BE2C (cell line): ENCODE results near the gene GABPB2.

ENCODE experiments used
- DNase-seq: peaks from one replicate; pipeline ENCODE4 v3.0.0-alpha.2; 2020
- H3K27me3 ChIP-seq: fragments of 250-450 bp; sonication (Bioruptor Pico); 2 replicates; pipeline ENCODE4 v1.5.1; 2020; ENCODE audit warnings: mild to moderate bottlenecking
- H3K36me3 ChIP-seq: fragments of 250-450 bp; sonication (Bioruptor Pico); 2 replicates; pipeline ENCODE4 v1.5.1; 2020; ENCODE audit warnings: mild to moderate bottlenecking
- H3K4me1 ChIP-seq: fragments of 250-450 bp; sonication (Bioruptor Pico); 2 replicates; pipeline ENCODE4 v1.5.1; 2020
- H3K4me3 ChIP-seq: 2 replicates; pipeline ENCODE4 v1.5.1; 2011; ENCODE audit warnings: low read depth, low read length
- H3K9me3 ChIP-seq: fragments of 250-450 bp; sonication (Bioruptor Pico); 2 replicates; pipeline ENCODE4 v1.5.1; 2020
- CTCF ChIP-seq: IDR thresholded peaks from 2 replicates; pipeline ENCODE4 v1.5.1; 2012; ENCODE audit warnings: mild to moderate bottlenecking, low read depth, low read length

GABPB2 gene

GRCh38 chr1:151142411-151143056, 72.0 kb downstream of the GABPB2 start:
- H3K4me1 ChIP-seq, result peaks cover 5% of the 10 kb centered on the region
- no peak for TF ChIP-seq CTCF
- H3K4me3 ChIP-seq, result no peak overlapping the region
- H3K9me3 ChIP-seq, result no peaks in the 10 kb centered on the region
- H3K27me3 ChIP-seq, result no peaks in the 10 kb centered on the region
- H3K36me3 ChIP-seq, result no peaks in the 10 kb centered on the region
- no peak for DNase-seq

DNA sequence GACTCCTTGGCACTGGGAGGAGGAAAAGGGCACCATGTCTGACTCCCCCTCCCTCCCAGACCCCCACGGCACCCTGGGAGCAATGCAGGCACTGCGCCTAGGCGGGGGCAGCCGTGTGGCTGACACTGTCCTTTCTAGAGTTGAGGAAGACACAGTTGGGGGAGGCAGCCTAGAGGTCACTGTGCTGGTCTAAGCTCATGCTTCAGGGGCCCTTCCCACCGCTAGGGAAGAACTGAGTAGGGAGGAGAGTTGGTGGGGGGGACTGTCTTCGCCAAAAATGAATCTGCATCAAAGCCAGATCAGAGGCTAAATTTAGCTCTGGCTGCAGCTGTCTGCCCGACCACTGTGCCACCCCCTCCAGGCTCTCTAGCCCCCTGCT, 72.5 kb downstream of the GABPB2 start:
- no peak for DNase-seq
- no peak overlapping the region for H3K4me3 ChIP-seq
- TF ChIP-seq CTCF, result no peak
- H3K36me3 ChIP-seq, result no peaks in the 10 kb centered on the region
- H3K9me3 ChIP-seq, result no peaks in the 10 kb centered on the region
- peaks cover 5% of the 10 kb centered on the region for H3K4me1 ChIP-seq
- H3K27me3 ChIP-seq, result no peaks in the 10 kb centered on the region

DNA sequence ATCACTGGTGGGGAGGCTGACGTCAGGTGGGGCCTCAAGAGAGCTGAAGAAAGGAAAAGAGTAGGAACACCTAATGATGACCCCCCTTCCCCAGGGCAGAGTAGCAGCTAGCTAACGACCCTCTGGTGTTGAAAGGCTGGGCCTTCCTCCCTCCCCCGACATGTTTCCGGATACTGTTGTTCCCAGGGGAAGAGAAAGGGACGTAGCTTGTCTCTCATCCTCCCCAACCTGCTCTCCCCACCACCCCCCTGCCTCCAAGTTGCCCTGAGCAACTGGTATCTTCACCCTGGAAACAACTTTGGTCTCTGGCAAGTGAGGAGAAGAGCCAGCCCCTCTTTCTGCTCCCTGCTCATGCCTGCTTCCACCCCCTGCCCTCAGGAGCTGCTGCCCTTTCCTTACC, 73.4 kb downstream of the GABPB2 start:
- H3K9me3 ChIP-seq, result no peaks in the 10 kb centered on the region
- H3K27me3 ChIP-seq, result no peaks in the 10 kb centered on the region
- H3K4me1 ChIP-seq, result peaks cover 5% of the 10 kb centered on the region
- TF ChIP-seq CTCF, result no peak
- H3K36me3 ChIP-seq, result no peaks in the 10 kb centered on the region
- H3K4me3 ChIP-seq, result no peak overlapping the region
- no peak for DNase-seq

DNA sequence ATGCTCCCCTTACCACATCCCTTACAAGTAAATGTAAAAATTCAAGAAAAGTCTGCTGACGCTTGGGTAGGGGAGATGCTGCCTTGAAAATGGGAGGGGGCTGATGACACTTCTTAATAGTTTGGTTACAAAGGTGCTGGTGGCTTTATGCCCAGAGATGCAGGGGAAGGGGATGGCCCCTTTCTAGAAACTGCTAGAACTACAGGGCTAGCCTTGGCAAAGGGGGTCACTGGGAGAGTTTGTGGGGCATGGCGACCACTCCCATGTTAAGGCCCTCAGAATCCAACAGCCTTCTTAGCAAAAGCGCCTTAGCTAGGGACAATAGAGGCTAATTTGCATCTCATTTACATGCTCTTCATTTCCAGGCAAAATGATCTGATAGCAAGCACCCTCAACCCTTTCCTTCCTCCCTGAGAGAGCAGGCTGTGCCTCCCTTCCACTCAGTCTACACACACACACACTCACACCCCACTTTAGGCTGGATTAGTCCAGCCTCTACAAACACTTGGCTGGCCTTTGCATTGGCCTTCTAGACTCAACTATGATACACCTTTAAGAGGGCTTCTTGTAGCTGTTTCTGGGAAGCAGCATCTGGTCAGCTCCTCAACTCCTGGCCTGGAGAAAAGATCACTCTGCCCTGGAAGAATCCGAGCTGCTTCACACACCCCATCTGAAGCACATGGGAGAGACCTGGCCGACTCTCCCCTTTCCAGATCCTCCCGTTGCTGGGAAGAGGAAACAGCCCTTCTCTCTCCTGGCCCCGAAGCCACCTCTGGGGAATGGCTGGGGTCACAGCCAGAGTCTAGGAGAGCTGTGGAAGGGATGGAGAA, 74.1 kb downstream of the GABPB2 start:
- Histone ChIP-seq H3K27me3 (no peaks in the 10 kb centered on the region), H3K4me1 (peaks cover 5% of the 10 kb centered on the region), H3K4me3 (no peak overlapping the region), H3K36me3 (no peaks in the 10 kb centered on the region), H3K9me3 (no peaks in the 10 kb centered on the region)
- DNase-seq, result no peak
- TF ChIP-seq CTCF, result no peak

DNA sequence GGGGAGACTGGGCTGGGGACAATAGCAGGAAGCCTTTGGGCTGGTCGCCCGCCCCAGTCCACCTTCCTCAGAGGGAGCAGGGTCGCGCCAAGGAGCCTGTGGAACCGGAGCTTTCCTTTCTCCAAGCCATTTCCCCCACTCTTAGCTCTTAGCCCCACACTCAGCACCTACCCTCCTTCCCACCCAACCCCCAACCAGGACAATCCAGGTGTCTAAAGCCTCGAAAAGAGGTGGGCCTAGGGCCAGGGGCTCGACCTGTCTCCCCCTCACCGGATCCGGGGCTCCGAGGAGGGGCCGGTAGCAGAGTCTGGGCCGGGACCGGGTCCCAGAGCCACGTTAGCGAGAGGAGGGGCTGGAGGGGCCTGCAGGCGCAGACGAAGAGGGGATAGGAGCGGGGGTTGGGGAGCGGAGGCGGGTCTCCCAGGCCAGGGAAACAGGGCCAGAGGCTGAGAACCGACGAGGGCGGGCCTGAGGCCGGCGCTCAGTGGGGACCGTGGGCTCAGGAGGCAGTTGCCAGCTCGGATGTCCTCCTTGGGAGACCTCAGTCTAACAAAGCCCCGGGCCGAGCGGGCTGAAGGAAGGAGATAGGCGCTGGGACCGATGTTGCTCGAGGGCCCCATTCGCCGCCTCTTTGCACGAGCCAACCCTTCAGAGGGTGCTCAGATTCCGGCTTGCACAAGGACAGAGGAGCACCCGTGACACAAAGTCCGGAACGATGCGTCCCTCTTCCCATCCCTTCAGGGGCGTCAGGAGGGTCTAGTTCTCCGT, 74.9 kb downstream of the GABPB2 start:
- H3K27me3 ChIP-seq, result no peaks in the 10 kb centered on the region
- TF ChIP-seq CTCF, result no peak
- no peaks in the 10 kb centered on the region for H3K36me3 ChIP-seq
- no peak for DNase-seq
- peaks cover 5% of the 10 kb centered on the region for H3K4me1 ChIP-seq
- no peaks in the 10 kb centered on the region for H3K9me3 ChIP-seq
- H3K4me3 ChIP-seq, result peak overlapping the region; percentile 74
